HepG2 (cell line): ENCODE results near the gene ELMOD1. TPM values are rescaled to one million over a fixed set of nuclear protein-coding genes. Genes with fewer than 3 reads are reported as not detected.

Source experiments
- ATF5 ChIP-seq: sonication (generic); formaldehyde crosslinking; IDR thresholded peaks from 2 replicates; pipeline ENCODE4 v1.4.0; 2020; ENCODE audit warnings: mild to moderate bottlenecking, low read depth, missing genetic modification reagents
- EHMT2 ChIP-seq: fragments of 200-600 bp; sonication (generic); IDR thresholded peaks from 2 replicates; pipeline ENCODE4 v1.7.0; 2017; ENCODE audit warnings: antibody characterized with exemption, low read depth, low read length, borderline replicate concordance
- ELF1 ChIP-seq: sonication (generic); formaldehyde crosslinking; IDR thresholded peaks from 2 replicates; pipeline ENCODE4 v1.4.0; 2020; ENCODE audit warnings: missing genetic modification reagents
- ELF3 ChIP-seq: IDR thresholded peaks from 2 replicates; pipeline ENCODE4 v1.6.1; 2016; ENCODE audit warnings: missing genetic modification reagents, missing compliant biosample characterization
- ETV5 ChIP-seq: IDR thresholded peaks from 2 replicates; pipeline ENCODE4 v1.6.1; 2018; ENCODE audit warnings: missing biosample characterization, missing genetic modification reagents, inconsistent platforms, borderline replicate concordance
- HDAC2 ChIP-seq: sonication (generic); formaldehyde crosslinking; IDR thresholded peaks from 2 replicates; pipeline ENCODE4 v1.4.0; 2020; ENCODE audit warnings: missing genetic modification reagents
- HMG20B ChIP-seq: conservative IDR thresholded peaks from 2 replicates; pipeline ENCODE4 v1.6.1; 2016; ENCODE audit warnings: missing genetic modification reagents, missing compliant biosample characterization
- HNF1B ChIP-seq: sonication (generic); formaldehyde crosslinking; IDR thresholded peaks from 2 replicates; pipeline ENCODE4 v1.5.1; 2020; ENCODE audit warnings: mild to moderate bottlenecking, moderate library complexity, missing genetic modification reagents
- IRF2 ChIP-seq: IDR thresholded peaks from 2 replicates; pipeline ENCODE4 v1.6.1; 2018; ENCODE audit warnings: missing genetic modification reagents, missing compliant biosample characterization
- MIXL1 ChIP-seq: IDR thresholded peaks from 2 replicates; pipeline ENCODE4 v1.6.1; 2016
- MTA1 ChIP-seq: sonication (generic); formaldehyde crosslinking; IDR thresholded peaks from 2 replicates; pipeline ENCODE4 v1.4.0; 2020; ENCODE audit warnings: missing genetic modification reagents, mild to moderate bottlenecking, borderline replicate concordance
- NR2C2 ChIP-seq: sonication (generic); formaldehyde crosslinking; IDR thresholded peaks from 2 replicates; pipeline ENCODE4 v1.4.0; 2020; ENCODE audit warnings: missing genetic modification reagents, mild to moderate bottlenecking, moderate library complexity, borderline replicate concordance
- SOX13 ChIP-seq, 3 experiments: fragments of 450-650 bp in 1 of 3; sonication (generic) in 1 of 3; formaldehyde crosslinking in 1 of 3; IDR thresholded peaks in 2 of 3; conservative IDR thresholded peaks in 1 of 3; 2 replicates each; pipeline versions ENCODE4 v1.5.0 to v1.6.1; 2016 to 2020; ENCODE audit warnings: antibody characterized with exemption in 1 of 3, mild to moderate bottlenecking in 1 of 3, missing compliant biosample characterization in 1 of 3, missing genetic modification reagents in 1 of 3, moderate library complexity in 1 of 3
- TRIM24 ChIP-seq: sonication (generic); formaldehyde crosslinking; IDR thresholded peaks from 2 replicates; pipeline ENCODE4 v1.8.0; 2022; ENCODE audit warnings: mild to moderate bottlenecking, missing genetic modification reagents
- ZBTB25 ChIP-seq: IDR thresholded peaks from 2 replicates; pipeline ENCODE4 v1.6.1; 2018; ENCODE audit warnings: missing genetic modification reagents
- ZFP82 ChIP-seq: sonication (generic); formaldehyde crosslinking; IDR thresholded peaks from 2 replicates; pipeline ENCODE4 v1.5.1; 2020; ENCODE audit warnings: mild to moderate bottlenecking, missing genetic modification reagents, borderline replicate concordance
- ZNF3 ChIP-seq: IDR thresholded peaks from 2 replicates; pipeline ENCODE4 v1.7.0; 2017; ENCODE audit warnings: inconsistent platforms
- polyA plus RNA-seq, 8 experiments: library from polyadenylated mRNA; depleted of rRNA in 3 of 8; stranded (reverse) in 7 of 8; unstranded in 1 of 8; fragments of >200 nt; fragmentation: Illumina TruSeq in 4 of 8; extraction: Trizol in 4 of 8; gene quantifications; 2 replicates each; pipeline versions ENCODE4 v1.2.1 to v1.2.3, GENCODE V29; 2011 to 2016; ENCODE audit warnings: low read depth in 4 of 8, missing spikeins in 1 of 8, mixed read lengths in 1 of 8; ENCODE audit not compliant: insufficient read depth in 1 of 8
- total RNA-seq, 5 experiments: library from RNA; depleted of rRNA; stranded (reverse); fragments of >200 nt; fragmentation: Illumina TruSeq; extraction: Trizol; gene quantifications; 2 replicates each; pipeline ENCODE4 v1.2.3, GENCODE V29; 2016; ENCODE audit warnings: low read depth in 1 of 5
- TF ChIP-seq, protein P1 (sequence below), 2 experiments: IDR thresholded peaks; 2 replicates each; pipeline ENCODE4 v1.6.1; 2011 to 2012; ENCODE audit warnings: low read length in 2 of 2, borderline replicate concordance in 1 of 2, low read depth in 1 of 2, mild to moderate bottlenecking in 1 of 2, moderate library complexity in 1 of 2
- TF ChIP-seq, protein P2 (sequence below): sonication (generic); formaldehyde crosslinking; IDR thresholded peaks from 2 replicates; pipeline ENCODE4 v1.5.0; 2020; ENCODE audit warnings: missing genetic modification reagents

The ELMOD1 gene
- total and polyA plus RNA-seq, 2 of the 13 experiments (the other 11 are each of a cell fraction or from before 2014, with no cell fraction given) = not detected

GRCh38 chr11:107565219-107565937, 25.6 kb upstream of the ELMOD1 start, which contains the start of gene ALKBH8 (continued):
- TF ChIP-seq HMG20B = 0 out of 2 replicates have a peak, but pooled peaks have one; percentile 14
- TF ChIP-seq, protein P1, sequence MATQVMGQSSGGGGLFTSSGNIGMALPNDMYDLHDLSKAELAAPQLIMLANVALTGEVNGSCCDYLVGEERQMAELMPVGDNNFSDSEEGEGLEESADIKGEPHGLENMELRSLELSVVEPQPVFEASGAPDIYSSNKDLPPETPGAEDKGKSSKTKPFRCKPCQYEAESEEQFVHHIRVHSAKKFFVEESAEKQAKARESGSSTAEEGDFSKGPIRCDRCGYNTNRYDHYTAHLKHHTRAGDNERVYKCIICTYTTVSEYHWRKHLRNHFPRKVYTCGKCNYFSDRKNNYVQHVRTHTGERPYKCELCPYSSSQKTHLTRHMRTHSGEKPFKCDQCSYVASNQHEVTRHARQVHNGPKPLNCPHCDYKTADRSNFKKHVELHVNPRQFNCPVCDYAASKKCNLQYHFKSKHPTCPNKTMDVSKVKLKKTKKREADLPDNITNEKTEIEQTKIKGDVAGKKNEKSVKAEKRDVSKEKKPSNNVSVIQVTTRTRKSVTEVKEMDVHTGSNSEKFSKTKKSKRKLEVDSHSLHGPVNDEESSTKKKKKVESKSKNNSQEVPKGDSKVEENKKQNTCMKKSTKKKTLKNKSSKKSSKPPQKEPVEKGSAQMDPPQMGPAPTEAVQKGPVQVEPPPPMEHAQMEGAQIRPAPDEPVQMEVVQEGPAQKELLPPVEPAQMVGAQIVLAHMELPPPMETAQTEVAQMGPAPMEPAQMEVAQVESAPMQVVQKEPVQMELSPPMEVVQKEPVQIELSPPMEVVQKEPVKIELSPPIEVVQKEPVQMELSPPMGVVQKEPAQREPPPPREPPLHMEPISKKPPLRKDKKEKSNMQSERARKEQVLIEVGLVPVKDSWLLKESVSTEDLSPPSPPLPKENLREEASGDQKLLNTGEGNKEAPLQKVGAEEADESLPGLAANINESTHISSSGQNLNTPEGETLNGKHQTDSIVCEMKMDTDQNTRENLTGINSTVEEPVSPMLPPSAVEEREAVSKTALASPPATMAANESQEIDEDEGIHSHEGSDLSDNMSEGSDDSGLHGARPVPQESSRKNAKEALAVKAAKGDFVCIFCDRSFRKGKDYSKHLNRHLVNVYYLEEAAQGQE (IDR thresholded peaks at IDR 0.05; ENCODE audit: borderline replicate concordance in 1 of 2, low read depth in 1 of 2, low read length in 2 of 2) = 0 out of 4 replicates have a peak, but pooled peaks of 1 of the 2 experiments have one; percentile 25
- no peak for TF ChIP-seq TRIM24 (CRISPR knock-in tag)
- TF ChIP-seq ELF1 = peak; percentile 87
- no peak for TF ChIP-seq SOX13 (IDR thresholded peaks at IDR 0.05)
- peak in 1 of 2 experiments; percentile 8; a peak in 1 of 4 replicates for TF ChIP-seq SOX13 (CRISPR knock-in tag; conservative IDR thresholded peaks at IDR 0.05 in 1 of 2, IDR thresholded peaks at IDR 0.05 in 1 of 2)
- TF ChIP-seq IRF2 = peak; percentile 73; the same call in 1 of the 2 replicates
- TF ChIP-seq MTA1 (CRISPR knock-in tag) = 0 out of 2 replicates have a peak, but pooled peaks have one; percentile 46
- no peak for TF ChIP-seq ZNF3 (CRISPR knock-in tag)
- TF ChIP-seq ZFP82 = peak; percentile 77
- TF ChIP-seq ZBTB25 (CRISPR knock-in tag) = peak; percentile 62; the same call in 1 of the 2 replicates
- 0 out of 2 replicates have a peak, but pooled peaks have one; percentile 20 for TF ChIP-seq MIXL1 (CRISPR knock-in tag)
- peak; percentile 42; the same call in 1 of the 2 replicates for TF ChIP-seq ELF3 (CRISPR knock-in tag)
- peak; percentile 56; the same call in 1 of the 2 replicates for TF ChIP-seq HNF1B (CRISPR knock-in tag)
- TF ChIP-seq NR2C2 (CRISPR knock-in tag) = peak; percentile 79
- peak; percentile 55 for TF ChIP-seq ETV5 (CRISPR knock-in tag)
- TF ChIP-seq EHMT2 = no peak; the same call in 1 of the 2 replicates
- 0 out of 2 replicates have a peak, but pooled peaks have one; percentile 27 for TF ChIP-seq HDAC2 (CRISPR knock-in tag)
- TF ChIP-seq ATF5 (CRISPR knock-in tag) = no peak
- TF ChIP-seq, protein P2, sequence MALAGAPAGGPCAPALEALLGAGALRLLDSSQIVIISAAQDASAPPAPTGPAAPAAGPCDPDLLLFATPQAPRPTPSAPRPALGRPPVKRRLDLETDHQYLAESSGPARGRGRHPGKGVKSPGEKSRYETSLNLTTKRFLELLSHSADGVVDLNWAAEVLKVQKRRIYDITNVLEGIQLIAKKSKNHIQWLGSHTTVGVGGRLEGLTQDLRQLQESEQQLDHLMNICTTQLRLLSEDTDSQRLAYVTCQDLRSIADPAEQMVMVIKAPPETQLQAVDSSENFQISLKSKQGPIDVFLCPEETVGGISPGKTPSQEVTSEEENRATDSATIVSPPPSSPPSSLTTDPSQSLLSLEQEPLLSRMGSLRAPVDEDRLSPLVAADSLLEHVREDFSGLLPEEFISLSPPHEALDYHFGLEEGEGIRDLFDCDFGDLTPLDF (CRISPR knock-in tag) = 0 out of 2 replicates have a peak, but pooled peaks have one; percentile 43
- TF ChIP-seq, all 625 proteins: peak for 189
